HG03575 (cell line): ENCODE measurements around the gene INSIG1.

ENCODE experiments used
- ATAC-seq: cut with Tn5 transposase; IDR thresholded peaks from one replicate; pipeline ENCODE4 v1.9.1; 2021; ENCODE audit not compliant: unreplicated experiment, insufficient number of reproducible peaks, low FRiP score; ENCODE audit errors: extremely low read depth

Gene INSIG1

DNA sequence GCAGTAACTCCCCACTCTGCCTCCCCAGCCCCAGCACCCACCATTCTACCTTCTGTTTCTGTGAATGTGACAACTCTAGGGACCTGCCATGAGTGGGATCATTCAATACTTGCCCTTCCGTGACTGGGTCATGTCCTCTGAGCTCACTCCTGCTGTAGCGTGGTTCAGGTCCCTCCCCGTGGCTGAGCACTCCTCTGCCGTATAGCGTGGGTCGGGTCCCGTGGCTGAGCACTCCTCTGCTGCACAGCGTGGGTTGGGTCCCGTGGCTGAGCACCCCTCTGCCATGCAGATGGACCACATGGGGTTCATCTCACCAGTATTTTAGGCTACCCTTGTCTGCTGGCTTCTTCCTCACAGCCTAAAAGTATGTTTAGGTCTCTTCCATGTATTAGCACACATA is 43.0 kb downstream of the INSIG1 start:
- no peak for ATAC-seq

DNA sequence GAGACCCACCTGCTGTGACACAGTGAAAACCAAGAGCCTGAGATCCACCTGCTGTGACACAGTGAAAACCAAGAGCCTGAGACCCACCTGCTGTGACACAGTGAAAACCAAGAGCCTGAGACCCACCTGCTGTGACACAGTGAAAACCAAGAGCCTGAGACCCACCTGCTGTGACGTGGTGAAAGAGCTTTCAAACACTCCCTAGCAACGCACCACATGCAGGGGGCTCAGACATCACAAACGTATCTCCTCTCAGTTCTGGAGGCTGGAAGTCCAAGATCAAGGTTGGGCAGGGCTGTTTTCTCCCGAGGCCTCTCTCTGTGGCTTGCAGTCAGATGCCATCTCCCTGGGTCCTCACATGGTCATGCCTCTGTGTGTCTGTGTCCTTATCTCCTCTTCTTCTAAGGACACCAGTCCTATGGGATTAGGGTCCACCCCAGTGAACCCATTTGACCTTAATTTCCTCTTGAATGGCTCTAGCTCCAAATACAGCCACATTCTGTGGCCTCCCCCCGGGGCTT is 43.8 kb downstream of the INSIG1 start:
- ATAC-seq: no peak

DNA sequence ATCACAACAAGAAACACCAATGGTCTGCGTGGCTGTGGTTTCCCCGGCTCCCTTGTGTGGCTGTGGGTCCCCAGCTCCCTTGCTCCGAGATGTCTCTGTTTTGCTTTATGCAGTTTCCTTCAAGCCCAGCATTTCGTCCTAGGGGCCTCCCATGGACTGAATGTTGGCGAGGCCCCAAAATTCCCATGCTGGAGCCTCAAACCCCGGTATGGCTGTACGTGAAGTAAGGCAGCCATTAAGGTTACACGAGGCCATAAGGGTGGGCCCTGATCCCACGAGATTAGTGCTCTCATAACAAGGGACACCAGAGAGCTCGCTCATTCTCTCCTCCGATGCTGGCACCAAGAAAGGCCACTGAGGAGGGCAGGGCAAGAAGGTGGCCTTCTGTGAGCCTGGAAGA is 44.6 kb downstream of the INSIG1 start:
- no peak for ATAC-seq

DNA sequence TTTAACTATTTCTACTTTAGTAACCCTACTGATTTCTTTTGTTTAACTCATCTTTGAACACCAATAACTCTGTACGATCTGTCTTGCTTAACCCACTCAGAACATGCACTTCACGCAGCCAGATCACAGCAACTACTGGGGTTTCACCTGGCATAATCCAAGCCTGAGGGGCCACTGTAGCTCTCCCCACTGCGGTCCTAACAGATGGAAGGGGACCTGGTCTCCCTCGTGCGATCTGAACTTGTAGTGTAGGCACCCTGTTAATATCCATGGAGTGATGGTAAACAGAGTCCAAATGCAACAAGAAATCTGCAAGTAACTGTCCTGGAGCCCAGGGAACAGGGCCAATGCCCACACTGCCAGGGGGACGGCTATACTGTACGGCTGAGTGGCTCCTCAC is 45.5 kb downstream of the INSIG1 start:
- no peak for ATAC-seq

DNA sequence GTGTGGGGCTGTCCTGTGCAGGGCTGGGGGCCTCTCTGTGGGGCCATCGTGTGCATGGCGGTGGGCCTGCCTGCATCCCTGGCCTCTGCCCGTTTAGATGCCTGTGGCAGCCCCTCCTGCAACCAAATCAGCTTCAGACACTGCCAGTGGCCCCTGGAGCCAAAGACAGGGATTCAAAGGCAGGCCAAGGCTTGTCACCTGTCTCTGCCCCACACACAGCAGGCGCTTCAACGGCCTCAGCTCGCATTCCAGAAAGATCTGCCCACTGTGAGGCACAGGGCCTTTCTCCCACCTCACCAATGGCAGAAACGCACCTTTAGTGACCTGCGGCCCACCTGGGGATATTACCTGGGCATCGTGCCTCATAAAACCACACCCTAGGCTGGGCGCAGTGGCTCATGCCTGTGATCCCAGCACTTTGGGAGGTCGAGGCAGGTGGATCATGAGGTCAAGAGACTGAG is 46.0 kb downstream of the INSIG1 start:
- ATAC-seq: no peak

DNA sequence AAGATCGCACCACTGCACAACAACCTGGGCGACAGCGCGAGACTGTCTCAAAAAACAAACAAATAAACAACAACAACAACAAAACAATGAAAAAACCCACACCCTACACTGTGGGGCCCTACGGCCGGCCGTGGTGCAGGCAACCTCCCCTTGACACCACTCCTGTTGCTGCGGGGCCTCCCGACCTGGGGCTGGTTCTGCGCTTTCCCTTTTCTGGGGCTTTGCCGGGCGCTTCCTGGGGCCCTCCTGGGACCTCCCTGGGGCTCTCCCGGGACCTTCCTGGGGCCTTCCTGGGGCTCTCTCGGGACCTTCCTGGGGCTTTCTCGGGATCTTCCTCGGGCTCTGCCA is 46.6 kb downstream of the INSIG1 start:
- no peak for ATAC-seq

DNA sequence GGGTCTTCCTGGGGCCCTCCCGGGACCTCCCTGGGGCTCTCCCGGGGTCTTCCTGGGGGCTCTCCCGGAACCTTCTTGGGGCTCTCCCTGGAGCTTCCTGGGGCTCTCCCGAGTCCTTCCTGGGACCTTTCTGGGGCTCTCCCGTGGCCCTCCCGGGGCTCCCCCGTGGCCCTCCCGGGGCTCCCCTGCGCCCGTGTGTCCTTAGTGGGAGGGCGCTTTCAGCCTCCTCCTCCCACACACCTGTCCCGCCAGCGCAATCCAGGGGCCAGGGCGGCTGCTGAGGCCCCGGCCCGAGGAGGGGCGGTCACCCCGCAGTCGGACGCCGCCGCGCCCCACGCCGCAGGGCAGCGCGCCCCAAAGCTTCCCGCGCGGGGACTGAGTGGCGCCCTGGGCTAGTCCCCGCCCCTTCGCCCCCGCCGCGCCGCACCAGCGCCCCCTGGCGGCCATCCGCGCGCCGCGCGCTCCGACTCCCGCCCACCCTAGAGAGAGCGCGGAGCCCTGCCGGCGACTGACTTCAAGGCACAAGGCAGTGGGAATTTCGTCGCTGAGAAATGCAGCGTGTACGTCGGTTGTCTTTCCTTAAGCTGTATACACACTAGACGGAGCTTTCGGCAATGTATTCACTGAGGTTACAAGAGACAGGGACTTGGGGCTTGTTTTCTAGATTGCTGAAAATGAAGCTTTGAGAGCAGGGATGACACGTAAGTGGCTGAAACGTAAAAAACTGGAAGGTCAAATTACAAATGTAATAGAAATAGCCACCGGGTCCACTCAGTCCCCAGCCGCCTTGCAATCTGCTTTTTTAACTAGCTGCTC is 47.1 kb downstream of the INSIG1 start:
- no peak for ATAC-seq

DNA sequence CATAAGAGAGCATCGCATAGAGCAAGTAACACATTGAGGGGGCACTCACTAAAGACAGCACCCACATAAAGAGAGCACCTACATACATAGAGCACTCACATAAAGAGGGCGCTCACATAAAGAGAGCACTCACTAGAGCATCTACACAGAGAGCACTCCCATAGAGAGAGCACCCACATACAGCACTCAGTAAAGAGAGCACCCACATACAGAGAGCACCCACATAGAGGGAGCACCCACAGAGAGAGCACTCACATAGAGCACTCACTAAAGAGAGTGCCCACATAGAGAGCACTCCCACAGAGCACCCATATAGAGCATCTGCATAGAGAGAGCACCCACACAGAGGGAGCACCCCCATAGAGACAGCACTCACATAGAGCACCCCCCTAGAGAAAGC is 47.8 kb downstream of the INSIG1 start:
- ATAC-seq: no peak

DNA sequence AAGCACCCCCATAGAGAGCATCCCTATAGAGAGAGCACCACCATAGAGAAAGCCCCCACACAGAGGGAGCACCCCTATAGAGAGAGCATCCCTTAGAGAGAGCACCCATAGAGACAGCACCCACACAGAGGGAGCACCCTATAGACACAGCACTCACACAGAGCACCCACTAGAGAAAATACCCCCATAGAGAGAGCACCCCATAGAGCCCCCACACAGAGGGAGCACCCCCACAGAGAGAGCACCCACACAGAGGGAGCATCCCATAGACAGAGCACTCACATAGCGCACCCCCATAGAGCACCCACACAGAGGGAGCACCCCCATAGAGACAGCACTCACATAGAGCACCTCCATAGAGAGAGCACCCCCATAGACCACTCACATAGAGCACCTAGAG is 48.6 kb downstream of the INSIG1 start:
- ATAC-seq: no peak

DNA sequence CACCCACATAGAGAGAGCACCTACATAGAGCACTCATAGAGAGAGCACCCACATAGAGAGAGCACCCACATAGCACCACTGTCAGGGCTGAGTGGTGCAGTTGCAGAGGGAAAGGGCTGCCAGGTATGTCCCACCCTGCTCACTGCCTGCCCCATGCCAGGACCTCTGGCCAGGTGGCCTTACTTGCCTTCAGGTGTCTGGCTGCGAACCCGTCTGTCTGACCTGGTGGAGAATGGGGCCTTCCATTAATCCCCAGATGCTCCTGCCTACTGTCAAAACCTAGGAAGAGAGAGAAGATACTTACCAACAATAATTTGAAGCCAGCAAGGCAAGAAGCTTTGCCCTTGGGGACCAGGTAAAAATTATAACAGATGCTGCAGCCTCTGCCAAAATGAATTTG is 51.1 kb downstream of the INSIG1 start:
- no peak for ATAC-seq

DNA sequence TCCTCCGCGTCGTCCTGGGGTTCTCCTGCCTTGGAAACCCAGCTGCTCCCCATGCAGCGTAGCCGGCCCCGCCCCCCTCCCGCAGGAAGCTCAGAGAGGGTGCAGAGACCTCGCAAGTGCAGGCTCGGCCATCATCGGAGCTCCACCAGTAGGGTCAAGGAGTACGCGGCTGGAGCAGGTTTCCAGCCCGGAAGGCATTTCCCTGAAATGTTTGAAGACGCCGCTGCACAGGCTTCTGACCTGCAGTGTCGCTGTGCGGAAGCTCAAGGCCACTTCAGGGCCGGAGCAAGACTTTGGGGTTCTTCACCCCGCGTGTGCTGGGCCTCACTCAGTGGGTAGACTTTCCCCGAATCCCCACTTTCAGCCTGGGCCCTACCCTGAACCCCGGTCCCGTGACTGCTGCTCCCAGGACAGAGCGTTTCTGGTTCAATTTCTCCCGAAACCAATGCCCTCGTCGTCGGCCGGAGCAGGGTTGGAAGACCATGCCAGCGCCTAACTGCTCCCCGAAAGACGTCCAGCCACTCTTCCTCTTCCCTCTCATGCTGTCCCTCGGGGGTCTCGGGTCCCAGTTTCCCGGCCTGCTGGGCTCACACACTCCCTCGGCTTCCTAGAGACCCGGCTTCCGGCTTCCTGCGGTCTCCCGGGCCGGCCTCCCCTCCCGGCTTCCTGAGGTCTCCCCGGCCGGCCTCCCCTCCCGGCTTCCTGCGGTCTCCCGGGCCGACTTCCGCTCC is 52.1 kb downstream of the INSIG1 start:
- ATAC-seq: no peak

DNA sequence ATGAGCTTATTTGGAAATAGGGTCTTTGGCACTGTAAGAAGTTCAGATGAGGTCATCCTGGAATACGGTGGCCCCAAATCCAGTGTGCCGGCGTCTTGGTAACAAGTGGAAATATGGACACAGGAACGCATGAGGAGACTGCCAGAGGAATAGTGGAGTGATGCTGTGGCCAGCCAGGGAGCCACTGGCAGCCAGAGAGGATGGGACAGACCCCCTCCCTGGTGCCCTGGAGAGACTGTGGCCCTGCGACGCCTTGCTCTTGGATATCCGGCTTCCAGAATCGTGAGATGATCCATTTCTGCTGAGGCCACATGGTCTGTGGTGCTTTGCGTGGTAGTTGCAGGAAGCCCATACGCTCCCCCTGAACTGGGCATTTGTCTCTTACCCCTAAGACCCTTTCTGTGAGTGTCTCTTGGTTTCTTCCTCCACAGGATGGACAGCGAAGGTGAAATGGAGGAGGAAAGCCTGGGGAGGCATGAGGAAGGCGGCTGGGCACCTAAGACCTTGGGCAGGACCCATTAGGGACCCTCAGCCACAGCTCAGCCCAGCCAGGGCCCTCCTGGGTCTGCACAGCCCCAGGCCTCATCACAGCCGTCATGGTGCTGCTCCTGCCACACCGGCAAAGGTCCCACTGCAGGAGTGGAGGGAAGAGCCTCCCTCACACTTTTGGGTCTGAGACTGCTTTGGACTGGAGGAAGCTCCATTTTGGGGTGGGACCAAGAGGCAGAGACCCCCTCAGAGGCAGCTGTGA is 53.6 kb downstream of the INSIG1 start:
- ATAC-seq: no peak

DNA sequence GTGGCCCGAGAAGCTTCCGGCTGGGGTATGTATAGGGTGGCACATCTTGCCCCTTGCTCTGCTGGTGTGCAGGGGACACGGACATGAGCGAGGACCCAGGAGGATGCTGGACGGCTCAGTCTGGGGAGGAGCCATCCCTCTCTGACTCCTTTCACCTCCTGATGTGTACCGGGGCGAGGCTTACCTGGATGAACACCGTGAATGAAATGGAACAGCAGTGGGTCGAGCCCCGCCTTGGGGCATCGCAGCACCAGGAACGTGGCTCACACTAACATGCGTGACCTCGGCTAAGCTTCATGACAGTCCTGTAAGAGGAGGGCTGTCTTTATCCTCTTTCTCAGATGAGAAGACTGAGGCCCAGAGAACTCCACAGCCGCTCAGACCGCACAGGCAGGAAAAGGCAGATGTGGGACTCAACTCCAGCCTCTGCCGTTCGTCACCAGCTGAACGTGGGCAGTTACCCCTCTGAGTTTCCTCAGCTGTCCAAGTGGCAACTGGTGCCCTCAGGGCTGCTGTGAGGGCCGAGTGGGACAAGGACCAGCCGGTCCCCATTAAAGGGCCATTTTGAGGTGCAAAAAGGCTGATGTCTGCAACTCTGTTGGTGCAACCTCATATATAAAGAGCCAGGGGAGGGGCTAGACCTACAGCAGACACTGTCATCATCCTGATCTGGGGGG is 54.5 kb downstream of the INSIG1 start:
- no peak for ATAC-seq

DNA sequence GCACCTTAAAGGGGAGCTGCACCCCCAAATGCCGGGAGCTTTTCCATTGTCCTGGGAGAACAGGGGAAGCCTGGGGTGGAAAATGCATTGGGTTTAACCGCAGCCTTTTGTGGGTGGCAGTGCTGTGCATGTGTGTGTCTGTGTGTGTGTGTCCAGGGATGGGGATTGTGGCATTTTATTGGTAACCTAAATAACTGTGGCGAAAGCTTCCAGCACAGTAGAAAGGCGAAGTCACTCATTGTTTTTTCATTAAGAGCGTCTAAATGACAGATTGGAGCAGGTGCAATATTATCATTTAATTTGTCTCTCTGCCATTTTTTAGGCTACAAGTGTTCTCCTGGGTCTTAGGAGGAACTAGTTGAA is 55.1 kb downstream of the INSIG1 start:
- ATAC-seq: no peak

DNA sequence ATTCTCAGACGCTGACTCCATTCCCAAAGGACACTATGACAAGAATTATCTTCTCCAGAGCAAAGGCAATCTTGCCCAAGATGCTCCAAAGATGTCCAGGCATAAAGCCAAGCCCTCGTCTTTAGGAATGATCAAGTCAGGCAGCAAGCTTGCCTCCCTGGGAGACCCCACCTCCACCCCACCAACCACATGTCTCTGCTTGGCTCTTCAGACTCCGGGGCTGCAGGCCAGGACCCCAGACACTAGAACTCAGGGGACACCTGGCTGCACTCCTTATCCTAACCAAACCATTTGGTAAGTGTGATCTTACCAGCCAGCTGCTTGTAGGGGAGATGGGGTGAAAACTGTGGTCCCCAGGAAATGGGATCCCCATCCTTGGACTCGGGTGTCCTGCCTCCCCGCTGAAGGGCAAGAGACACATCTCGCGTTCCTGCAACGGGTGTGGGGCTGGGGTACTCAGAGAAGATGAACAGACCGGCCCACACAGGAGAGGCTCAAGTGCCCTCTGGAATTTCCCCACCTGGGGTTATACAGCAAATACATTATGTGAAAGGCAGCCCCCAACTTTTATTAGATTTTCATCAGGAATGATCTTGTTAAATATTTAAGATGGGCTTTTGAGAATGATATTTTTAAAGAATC is 55.7 kb downstream of the INSIG1 start:
- ATAC-seq: no peak

DNA sequence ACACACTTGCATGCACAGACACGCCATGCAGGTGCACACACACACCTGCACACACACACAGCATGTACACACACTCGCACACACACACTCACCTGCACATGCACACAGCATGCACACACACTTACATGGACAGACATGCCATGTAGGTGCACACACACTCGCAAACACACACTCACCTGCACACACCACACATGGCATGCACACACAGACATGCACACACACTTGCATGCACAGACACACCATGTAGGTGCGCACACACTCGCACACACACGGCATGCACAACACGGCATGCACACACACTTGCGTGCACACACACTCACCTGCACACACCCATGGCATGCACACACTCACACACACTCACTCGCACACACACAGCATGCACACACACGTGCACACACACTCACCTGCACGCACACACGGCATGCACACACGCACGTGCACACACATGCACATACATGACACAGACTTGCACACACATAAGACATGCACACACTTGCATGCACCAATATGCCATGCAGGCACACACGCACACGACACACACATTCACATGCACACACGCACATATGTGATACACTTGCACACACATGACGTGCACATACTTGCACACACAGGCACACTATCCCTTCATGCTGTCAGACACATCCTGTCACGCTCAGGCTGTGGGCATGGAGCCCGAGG is 56.8 kb downstream of the INSIG1 start:
- no peak for ATAC-seq

DNA sequence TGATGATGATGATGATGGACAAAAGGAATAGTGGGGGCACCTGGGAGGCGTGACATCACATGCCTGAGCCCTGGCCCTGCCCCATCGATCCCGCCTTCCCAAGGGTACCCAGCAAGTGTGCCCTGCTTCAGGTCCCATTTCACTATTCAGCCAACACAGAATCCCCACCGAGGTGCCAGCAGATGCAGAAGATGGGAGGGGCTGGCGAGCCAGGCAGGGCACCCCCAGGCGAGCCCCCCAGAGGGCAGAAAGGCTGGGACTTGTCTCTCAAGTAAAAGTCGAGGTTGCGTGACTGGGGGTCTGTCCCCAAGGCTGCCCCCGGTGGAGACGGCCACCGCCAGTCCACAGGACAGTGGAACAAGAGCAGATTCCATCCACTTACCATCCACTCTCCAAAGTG is 57.5 kb downstream of the INSIG1 start:
- ATAC-seq: no peak

DNA sequence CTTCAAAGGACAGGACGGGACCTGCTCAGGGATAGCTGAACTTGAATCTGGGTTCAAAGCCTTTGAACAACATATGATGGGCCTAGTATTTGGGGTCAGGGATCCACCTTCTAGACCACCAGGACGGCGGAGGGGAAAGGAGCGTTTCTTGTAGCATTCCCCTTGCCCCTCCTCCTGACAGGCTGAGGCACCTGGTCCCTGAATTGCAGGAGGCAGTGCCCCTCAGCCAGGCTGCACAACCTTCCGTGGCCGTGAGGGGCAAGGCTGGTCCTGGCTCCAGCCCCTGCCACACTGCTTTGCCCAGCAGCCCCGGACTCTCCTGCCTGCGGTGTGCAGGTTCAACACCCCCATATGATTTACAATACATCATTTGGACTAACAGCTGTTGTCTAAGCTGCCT is 58.1 kb downstream of the INSIG1 start:
- no peak for ATAC-seq
